WTC11 (cell line): Measurements from ENCODE around the gene NAA80.

ENCODE experiments used
- CREB1 ChIP-seq: sonication (generic); formaldehyde crosslinking; IDR thresholded peaks from 2 replicates; pipeline ENCODE4 v1.8.0; 2023; ENCODE audit warnings: mild to moderate bottlenecking, missing genetic modification reagents
- CTCF ChIP-seq: fragments of 200-600 bp; IDR thresholded peaks from 2 replicates; pipeline ENCODE4 v1.8.0; 2022; ENCODE audit warnings: antibody characterized with exemption
- FOXK1 ChIP-seq: sonication (generic); formaldehyde crosslinking; IDR thresholded peaks from 2 replicates; pipeline ENCODE4 v1.8.0; 2022; ENCODE audit warnings: mild to moderate bottlenecking, moderate library complexity, missing genetic modification reagents
- FOXP1 ChIP-seq: sonication (generic); formaldehyde crosslinking; IDR thresholded peaks from 2 replicates; pipeline ENCODE4 v1.8.0; 2022; ENCODE audit warnings: missing genetic modification reagents, mild to moderate bottlenecking, moderate library complexity, borderline replicate concordance
- JUN ChIP-seq: sonication (generic); formaldehyde crosslinking; IDR thresholded peaks from 2 replicates; pipeline ENCODE4 v1.8.0; 2023; ENCODE audit warnings: mild to moderate bottlenecking, missing genetic modification reagents
- MAX ChIP-seq: sonication (generic); formaldehyde crosslinking; IDR thresholded peaks from 2 replicates; pipeline ENCODE4 v1.8.0; 2022; ENCODE audit warnings: mild to moderate bottlenecking, missing genetic modification reagents
- NR3C1 ChIP-seq: sonication (generic); formaldehyde crosslinking; conservative IDR thresholded peaks from 2 replicates; pipeline ENCODE4 v1.8.1; 2023; ENCODE audit warnings: low read depth, mild to moderate bottlenecking, missing genetic modification reagents
- USF2 ChIP-seq: sonication (generic); formaldehyde crosslinking; IDR thresholded peaks from 2 replicates; pipeline ENCODE4 v1.8.1; 2023; ENCODE audit warnings: mild to moderate bottlenecking, missing genetic modification reagents, moderate library complexity
- ZNF121 ChIP-seq: sonication (generic); formaldehyde crosslinking; IDR thresholded peaks from 2 replicates; pipeline ENCODE4 v1.8.0; 2023; ENCODE audit warnings: missing genetic modification reagents
- ZNF138 ChIP-seq: sonication (generic); formaldehyde crosslinking; conservative IDR thresholded peaks from 2 replicates; pipeline ENCODE4 v1.8.1; 2022; ENCODE audit warnings: mild to moderate bottlenecking, moderate library complexity, missing genetic modification reagents
- ZNF232 ChIP-seq: sonication (generic); formaldehyde crosslinking; IDR thresholded peaks from 2 replicates; pipeline ENCODE4 v1.8.0; 2022; ENCODE audit warnings: mild to moderate bottlenecking, missing genetic modification reagents

DNA sequence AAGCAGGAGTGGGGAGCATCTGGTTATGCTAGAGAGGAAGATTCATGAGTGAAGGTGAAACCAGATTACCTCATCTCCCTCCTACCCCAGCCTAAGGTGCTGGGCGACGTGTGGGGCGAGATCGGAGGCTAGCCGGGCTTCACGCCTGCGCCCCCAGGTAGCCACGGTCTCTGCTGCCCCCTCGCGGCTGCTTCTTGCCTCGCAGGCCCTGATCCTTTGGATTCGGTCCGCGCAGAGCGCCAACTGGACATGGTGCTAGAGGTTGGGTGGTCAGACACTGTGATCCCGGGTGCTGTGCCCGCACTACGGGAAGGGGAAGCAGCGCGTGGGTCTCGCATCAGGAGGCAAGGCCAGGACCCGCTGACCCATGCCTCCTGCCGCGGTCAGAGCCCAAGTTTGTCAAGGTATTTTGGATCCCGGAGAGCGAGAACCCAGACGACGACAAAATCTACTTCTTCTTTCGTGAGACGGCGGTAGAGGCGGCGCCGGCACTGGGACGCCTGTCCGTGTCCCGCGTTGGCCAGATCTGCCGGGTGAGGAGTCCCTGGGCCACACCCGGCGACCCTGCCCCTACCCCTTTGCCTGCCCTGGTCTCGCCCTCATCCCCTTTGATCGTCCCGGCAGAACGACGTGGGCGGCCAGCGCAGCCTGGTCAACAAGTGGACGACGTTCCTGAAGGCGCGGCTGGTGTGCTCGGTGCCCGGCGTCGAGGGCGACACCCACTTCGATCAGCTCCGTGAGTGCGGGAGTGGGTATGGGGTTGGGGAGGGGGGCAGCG lies 26.1 kb downstream of the NAA80 start:
- TF ChIP-seq ZNF121 (CRISPR knock-in tag) = no peak
- peak; percentile 97 for TF ChIP-seq CTCF
- TF ChIP-seq MAX (CRISPR knock-in tag) = peak; percentile 50; the same call in 1 of the 2 replicates
- no peak for TF ChIP-seq ZNF138 (CRISPR knock-in tag)
- TF ChIP-seq CREB1 (CRISPR knock-in tag) = no peak
- TF ChIP-seq USF2 (CRISPR knock-in tag) = no peak
- no peak for TF ChIP-seq JUN (CRISPR knock-in tag)
- no peak; the same call in 1 of the 2 replicates for TF ChIP-seq ZNF232 (CRISPR knock-in tag)
- no peak for TF ChIP-seq FOXK1 (CRISPR knock-in tag)
- TF ChIP-seq NR3C1 (CRISPR knock-in tag) = no peak
- no peak for TF ChIP-seq FOXP1
